GM12872 (cell line): ENCODE measurements around the gene DDX5.
A peak's percentile ranks its signal among the peaks of the same experiment; 100 is the strongest.

Experiments used
- CTCF ChIP-seq: IDR thresholded peaks from 3 replicates; pipeline ENCODE4 v1.5.1; 2011; ENCODE audit warnings: low read depth, mild to moderate bottlenecking, low read length, moderate library complexity; ENCODE audit not compliant: insufficient read depth

DDX5 gene

GRCh38 chr17:64491034-64491860, 14.8 kb downstream of the DDX5 start:
- TF ChIP-seq CTCF = peak; percentile 68

GRCh38 chr17:64488301-64488700, 17.8 kb downstream of the DDX5 start:
- no peak for TF ChIP-seq CTCF

GRCh38 chr17:64484380-64484779, 21.7 kb downstream of the DDX5 start:
- TF ChIP-seq CTCF = no peak

DNA sequence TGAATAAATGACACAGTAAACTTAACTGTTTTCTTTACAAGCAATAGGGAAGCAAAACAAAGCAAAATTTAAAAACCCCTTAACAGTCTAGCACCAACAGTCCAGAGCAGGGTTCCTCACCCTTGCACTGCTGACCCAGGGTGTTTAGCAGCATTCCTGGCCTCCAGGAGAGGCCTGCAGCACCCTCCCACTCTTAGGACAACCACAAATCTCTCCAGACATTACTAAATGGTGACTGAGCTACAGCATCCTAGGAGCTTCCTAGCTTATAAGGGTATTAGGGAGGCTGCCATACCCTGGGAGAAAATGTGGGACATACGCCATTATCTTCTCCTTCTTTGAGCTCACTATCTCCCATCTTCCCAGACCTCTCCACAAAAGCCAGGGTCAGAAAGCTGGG, 25.1 kb downstream of the DDX5 start:
- TF ChIP-seq CTCF = no peak

DNA sequence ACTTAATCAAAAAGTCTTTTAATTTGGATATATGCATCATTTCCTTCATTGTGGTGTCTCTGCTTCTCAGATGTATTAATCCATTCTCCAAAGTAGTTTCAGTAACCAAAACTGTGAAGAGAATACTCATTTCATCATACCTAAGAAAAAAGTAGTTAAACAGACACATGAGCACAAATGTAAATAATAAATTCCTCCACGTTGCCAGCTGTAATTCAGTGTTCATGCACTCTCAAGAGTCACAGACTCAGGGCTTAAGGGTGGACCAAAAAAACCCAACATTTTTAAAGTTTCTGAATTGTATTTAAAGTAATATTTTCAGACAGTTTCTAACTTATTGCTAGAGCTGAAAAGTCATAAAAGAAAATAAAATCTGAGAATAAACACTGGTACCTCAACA, 28.2 kb downstream of the DDX5 start:
- TF ChIP-seq CTCF = no peak

GRCh38 chr17:64472564-64472963, 33.5 kb downstream of the DDX5 start:
- TF ChIP-seq CTCF = no peak

DNA sequence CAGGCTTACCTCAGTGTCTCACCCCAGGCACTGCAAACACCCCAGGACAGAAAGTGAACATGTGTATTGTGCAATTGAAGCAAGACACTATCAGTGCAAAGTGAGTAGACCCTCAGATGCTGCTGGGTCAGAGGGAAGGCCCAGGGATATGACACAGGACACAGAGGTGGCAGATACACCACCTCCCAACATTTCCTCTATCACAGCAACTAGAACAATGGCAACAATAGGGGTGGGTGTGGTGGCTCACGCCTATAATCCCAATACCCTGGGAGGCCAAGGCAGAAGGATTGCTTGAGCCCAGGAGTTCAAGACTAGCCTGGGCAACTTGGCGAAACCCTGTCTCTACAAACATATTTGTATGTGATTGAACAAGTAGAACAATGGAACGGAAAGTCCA, 34.6 kb downstream of the DDX5 start:
- no peak for TF ChIP-seq CTCF
